HG02840 (cell line): Measurements from ENCODE around the gene CNDP1.

ENCODE experiments used
- ATAC-seq: cut with Tn5 transposase; IDR thresholded peaks from one replicate; pipeline ENCODE4 v1.9.1; 2021; ENCODE audit warnings: mild to moderate bottlenecking, moderate library complexity, moderate number of reproducible peaks; ENCODE audit not compliant: unreplicated experiment, low FRiP score

The CNDP1 gene

DNA sequence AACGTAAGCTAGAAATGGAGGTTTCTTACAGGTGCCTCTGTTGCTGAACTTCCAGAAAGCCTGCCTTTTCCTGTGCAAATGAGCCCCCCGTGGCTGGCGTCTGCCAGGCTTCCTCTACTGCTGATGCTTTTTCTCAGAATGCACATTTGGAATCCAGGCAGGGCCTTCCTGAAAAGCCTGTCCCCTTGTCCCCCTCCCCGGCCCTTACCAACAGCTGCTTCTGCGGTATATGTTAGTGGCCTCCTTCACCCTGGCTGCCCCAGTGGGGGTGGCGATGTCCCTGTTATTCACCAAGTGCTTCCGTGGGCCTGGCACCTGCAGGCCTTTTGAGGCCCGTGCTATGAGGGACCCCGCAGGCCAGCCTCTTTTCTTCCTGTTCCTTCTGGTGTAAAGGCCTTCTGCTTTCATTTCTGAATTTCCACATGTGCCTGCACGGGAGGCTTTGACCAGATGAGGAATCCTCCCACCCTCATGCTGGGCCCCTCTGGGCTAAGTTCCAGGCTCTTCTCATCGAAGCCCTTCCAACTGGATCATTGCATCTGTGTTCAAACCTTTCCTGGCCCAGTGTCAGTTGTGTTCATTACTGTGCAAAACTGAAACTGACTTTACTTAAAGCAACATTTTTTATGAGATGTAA is 27.7 kb upstream of the CNDP1 start:
- no peak for ATAC-seq

DNA sequence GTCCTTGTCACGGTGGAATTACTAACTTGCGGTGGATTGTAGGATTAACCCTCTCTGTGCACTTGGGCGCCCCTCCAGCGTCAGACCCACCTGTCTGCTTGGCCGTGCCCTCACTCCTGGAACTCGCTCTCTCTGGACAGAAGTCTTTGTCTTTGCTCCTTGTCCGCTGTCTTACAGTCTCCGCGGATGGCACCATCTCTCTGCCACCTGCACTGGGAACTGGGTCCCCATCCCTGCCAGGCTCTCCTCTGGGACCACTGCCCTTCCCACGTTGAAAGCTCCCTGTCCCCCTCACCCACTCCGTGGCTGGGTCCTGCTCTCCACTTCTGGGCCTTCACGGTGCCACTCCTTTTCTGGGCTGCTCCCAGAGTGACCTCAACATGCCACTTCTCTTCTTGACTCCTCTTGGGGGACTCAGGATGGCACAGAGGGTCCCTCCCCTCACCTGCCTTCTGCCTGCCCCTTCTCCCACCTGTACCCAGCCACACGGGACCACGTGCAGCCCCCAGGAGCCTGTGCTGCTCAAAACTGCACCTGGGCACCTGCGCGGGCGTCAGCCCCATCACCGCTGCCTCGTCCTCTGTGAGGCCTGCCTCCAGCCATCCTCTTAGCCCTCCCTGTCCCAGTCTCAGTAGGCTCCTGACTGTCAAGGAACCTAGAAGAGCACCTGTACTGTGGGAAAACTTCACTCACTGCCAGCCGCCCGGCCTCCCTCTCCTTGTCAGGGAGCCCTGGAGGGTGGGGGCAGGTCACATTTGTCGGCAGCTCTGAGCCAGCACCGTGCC is 27.0 kb upstream of the CNDP1 start:
- ATAC-seq: no peak

- ATAC-seq: no peak
Observed at GRCh38 chr18:74507927-74508326, 26.4 kb upstream of the CNDP1 start.

- ATAC-seq: no peak
Observed at GRCh38 chr18:74508366-74508765, 25.9 kb upstream of the CNDP1 start.

- ATAC-seq: no peak
Observed at GRCh38 chr18:74508821-74509225, 25.5 kb upstream of the CNDP1 start.

- no peak for ATAC-seq
Observed at GRCh38 chr18:74509856-74510769, 24.2 kb upstream of the CNDP1 start.

DNA sequence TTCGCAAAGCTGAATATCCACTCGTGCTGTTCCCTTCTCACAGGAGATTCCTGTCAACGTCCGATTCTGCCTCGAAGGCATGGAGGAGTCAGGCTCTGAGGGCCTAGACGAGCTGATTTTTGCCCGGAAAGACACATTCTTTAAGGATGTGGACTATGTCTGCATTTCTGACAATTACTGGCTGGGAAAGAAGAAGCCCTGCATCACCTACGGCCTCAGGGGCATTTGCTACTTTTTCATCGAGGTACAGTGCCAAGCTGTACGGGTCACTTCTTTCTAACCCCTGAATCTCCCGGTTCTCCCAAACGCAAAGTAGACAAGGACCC is 23.6 kb upstream of the CNDP1 start:
- ATAC-seq: no peak

DNA sequence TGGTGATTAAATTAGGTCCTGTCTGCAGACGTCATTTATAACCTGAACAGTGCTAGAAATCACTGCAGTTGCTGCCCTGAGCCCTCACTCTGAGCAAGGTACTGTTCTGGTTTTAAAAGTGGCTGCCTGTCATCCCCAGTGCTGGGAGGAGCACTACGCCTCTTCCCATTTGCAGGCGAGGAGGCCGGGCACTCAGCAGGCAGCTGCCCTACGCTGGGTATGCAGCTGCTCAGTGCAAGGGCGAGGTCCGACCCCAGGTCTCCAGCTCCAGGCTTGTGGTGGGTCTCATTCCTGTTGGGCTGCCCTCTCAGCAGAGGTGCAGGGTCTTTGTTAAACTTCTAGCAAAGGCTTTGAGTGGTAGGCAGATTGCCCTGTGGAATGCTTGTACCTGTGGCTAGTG is 22.5 kb upstream of the CNDP1 start:
- no peak for ATAC-seq

DNA sequence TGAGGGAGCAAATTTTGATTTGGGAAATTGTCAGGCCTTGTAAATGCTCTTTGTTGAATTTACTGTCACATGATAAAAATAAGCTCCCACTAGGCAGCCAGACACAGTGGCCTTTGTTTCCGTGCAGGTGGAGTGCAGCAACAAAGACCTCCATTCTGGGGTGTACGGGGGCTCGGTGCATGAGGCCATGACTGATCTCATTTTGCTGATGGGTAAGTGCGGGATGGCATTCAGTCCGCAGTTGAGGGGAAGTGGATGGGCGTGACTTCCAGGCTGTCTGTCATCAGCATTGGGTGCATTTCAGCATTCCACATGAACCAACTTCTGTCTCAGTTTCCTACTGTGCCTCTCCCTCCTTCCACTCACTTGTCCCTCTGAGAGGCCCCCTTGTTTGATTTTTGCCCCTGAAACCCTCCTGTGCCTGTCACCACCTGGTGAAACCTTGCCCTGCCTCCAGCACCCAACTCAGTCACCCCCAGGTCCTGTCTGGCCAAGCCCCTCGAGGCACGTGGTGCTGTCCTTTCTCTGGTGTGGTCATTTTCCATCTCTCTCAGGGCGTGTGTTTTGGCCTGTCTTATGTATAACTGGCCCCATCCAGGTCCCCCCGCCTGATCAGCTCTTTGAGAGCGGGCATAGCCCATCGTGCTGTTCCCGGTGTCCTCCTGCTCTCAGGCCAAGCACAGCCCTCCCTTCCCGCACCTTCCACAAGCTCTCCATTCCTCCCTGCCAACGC is 21.8 kb upstream of the CNDP1 start:
- ATAC-seq: no peak

- no peak for ATAC-seq
Observed at GRCh38 chr18:74513149-74513882, 21.0 kb upstream of the CNDP1 start.

DNA sequence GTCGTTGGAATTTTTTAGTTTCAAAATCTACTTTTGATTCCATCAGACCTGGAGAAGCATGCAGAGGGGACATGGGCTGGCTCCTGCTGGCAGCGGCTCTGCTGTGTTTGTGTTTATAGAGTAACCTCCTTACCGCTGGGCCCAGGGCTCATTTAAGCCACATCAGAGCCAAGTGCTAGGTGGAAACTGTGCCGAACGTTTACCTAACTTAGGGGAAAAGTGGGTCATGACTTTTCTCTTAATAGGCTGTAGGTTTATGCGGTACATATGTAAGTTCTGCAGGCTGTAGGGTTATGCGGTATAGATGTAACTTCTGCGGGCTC is 20.5 kb upstream of the CNDP1 start:
- ATAC-seq: no peak

GRCh38 chr18:74514860-74515495 is 19.3 kb upstream of the CNDP1 start:
- ATAC-seq: no peak

GRCh38 chr18:74515620-74516231 is 18.6 kb upstream of the CNDP1 start:
- no peak for ATAC-seq

- ATAC-seq: no peak
Observed at GRCh38 chr18:74516271-74517235, 17.7 kb upstream of the CNDP1 start.

DNA sequence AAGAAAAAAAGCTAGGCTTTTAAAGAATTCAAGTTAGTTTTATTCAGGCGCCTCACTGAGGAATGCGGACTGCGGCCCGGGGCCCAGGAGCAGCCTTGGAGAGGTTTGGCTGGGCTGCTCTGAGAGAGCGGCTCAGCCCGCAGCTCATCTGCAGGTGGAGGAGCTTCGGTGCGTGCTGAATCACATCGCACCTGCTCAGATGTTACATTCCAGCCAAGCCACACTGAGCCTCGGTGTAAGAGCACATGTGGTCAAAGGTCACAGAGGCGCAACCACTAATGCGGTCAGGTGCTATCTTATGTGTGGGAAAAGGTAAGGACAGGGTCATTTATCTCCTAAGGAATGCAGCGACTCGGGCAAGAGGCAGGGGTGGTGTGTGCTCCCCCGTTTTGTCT is 17.1 kb upstream of the CNDP1 start:
- ATAC-seq: no peak

GRCh38 chr18:74518456-74519295 is 15.6 kb upstream of the CNDP1 start:
- ATAC-seq: no peak
